ENCODE measurements around the gene IKZF3.
"Not testable (repeated sequence)": the region's sequence is repeated elsewhere in the genome, so short reads cannot be mapped to it uniquely, and the experiment has no call there.

The IKZF3 gene

DNA sequence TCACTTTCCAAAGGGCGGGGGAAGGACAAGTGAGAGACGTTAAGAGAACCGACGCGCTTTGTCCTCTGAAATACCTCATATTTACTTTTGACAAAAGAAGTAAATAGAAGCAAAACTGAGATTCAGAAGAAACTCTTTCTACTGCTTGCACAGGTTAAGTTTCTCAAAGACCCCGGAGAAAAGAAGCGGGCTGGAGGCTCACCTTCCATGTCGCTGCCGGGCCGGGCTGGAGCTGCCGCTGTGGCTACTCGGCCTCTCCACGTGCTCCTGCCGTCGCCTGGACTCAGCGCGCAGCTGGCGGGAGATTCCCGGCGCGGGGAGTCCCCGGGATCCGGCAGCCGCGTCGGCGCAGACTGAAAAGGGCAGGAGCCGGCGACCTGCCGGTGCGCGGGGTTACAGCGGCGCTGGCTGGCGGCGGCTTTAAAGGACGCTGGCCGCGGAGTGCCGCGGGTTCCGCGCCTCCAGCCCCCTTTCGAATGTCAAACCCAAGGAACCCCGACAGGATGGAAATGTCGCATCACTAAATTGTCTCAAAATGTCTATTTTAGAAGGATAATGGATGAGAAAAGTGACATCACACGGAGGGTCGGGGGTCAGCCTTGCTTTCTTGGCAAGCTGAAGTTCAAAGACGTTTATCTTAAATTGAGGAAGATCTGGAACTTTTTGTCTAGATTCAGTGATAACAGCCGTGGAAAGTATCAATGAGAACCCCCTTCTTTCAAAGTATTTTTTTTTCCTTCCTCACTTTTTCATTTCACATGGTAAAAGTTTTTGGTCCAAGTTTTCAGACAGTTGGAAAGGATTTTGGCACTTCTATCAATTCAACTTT lies at the start of gene IKZF3:
Gene IKZF3, minus strand, starts transcription at position 395 of the 829 bp plus-strand sequence. Its CDS starts 186 bp downstream, at position 209.
- DNase-seq: peak; percentile 93

DNA sequence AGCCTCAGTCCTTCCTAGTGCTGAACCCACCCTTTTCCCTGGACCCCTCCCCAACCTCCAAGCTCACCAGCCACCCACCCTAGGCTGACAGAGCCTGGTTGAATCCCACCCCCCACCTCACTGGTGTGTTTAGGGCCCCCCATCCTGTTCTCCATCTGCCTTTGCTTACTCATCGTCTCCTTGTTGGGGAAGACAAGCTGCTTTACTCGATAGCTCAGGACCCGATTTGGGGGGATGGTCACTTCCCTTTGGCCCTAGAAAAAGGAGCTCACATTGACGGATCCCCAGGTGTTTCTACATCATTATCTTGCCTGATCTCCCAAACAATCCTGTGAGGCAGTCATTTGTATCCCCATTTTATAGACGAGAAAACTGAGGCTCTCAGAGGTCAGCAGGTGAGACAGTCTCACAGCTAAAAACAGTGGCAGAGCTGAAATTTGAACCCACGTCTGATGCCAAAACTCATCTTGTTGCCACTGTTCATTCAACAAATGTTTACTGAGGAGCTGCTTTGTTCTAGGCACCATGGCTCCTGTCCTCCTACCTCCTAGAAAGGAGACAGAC lies 44.8 kb upstream of the IKZF3 start:
- no peak for DNase-seq

DNA sequence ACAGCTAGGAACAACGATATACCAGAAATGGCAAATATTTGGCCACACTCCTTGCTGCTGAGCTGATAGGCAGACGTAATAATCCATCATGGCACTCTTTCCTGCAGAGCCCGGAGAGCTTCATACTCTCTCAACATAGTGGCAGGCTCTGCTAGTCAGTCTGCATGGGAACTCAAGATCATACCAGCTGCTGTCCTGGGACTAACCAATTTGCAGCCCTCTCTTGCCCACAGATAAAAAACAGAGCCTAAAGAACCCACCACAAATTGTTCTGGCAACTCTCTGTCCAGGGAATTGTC lies 40.8 kb upstream of the IKZF3 start:
- no peak for DNase-seq

DNA sequence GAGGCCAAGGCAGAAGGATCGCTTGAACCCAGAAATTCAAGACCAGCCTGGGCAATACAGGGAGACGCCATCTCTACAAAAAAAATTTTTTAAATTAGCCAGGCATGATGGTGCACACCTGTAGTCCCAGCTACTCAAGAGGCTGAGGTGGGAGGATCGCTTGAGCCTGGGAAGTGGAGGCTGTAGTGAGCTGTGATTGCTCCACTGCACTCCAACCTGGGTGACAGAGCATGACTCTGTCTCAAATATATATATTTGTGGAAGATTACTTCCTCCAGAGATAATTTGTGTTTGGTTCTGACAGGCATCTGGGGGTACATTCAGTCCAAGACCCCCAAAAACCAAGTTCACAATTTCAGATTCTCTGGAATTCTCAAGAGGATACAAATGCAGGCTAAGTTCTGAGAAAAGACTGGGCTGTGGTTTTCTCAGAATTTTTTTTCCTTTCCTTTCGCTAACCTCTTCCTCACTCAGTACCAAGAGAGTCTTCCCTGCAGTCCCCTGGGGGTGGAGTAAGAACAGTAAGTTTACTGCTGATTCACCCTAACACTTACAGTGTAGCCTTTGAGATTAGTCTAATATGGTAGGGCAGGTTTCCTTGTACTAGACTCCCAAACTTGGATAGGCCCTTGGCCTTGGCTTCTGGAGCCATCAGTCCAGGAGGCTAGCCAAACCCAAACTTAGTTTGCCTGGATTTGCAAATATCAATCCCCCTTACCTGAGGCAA lies 39.2 kb upstream of the IKZF3 start:
- no peak for DNase-seq

DNA sequence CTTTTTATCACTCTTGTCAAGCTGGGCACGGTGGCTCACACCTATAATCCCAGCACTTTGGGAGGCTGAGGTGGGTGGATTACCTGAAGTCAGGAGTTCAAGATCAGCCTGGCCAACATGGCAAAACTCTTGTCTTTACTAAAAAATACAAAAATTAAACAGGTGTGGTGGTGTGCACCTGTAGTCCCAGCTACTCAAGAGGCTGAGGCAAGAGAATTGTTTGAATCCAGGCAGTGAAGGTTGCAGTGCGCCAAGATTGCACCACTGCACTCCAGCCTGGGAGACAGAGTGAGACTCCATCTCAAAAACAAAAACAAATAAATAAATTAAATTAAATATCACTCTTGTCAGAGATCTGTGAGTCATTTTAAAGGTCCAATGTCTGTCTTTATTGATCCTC lies 37.9 kb upstream of the IKZF3 start:
- not testable (repeated sequence) for DNase-seq

DNA sequence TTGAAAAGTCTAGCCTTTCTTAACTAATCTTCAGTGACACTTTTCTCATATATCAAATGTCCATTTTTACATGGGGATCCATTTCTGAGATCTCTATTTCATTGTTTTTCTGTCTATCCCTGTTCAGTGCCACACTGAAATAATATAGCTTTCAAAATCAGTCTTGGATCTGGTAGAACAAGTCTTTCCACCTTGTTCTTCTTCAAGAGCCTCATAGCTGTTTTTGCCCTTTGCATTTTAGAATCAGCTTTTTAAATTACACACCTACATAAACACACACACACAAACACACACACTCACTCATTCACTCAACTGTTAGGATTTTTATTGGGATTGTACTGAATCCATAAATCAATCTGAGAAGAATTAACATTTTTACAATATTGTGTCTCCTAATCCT lies 35.1 kb upstream of the IKZF3 start:
- DNase-seq: peak; percentile 47

DNA sequence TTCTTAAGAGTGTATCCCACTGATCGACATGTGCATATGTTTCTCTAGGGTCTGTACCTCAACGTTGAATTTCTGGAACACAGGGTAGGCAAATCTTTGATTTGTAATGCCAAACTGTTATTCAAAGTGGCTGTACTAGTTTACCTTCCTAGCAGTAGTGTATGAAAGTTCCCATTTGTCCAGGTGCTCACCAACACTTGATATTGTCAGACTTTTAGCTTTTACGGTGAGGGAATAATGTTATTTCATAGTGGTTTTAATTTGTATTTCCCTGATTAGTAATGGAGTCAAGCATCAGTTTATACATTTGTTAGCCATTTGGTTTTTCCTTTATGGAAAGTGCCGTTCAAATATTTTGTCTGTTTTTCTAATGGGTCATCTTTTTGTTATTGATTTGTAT lies 34.0 kb upstream of the IKZF3 start:
- DNase-seq: no peak

DNA sequence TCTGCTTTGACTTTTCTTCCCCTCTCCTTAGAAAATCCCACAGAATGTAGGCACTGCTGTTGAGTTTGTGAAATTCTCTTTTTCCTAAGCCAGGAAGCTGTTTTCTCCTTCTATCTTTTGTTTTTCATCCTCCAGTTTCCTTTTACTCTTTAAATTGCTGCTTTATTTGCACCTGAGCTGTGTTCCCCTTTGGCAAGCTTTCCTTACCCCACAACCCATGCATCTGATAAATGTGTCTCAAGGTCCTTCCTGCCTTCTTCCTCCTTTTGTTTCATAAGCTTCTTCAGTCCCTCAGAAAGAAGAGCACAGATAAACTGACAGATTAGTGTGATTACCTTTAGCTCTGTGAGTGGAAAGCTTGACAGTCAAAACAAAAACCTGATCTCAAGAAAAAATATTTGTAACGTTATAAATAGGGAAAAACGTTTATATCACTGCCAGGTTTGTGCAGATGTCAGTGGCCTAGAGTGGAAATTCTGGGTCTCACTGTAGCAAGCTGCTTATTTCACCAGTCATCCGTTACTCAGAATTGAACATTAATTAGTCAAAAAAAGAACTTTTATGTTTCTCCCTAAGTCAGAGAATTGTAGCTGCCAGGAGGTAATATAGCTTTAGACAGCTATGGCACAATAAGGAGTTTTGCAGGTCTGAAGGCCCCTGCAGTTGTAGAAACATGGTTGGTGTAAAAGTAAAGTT lies 30.7 kb upstream of the IKZF3 start:
- DNase-seq: no peak

DNA sequence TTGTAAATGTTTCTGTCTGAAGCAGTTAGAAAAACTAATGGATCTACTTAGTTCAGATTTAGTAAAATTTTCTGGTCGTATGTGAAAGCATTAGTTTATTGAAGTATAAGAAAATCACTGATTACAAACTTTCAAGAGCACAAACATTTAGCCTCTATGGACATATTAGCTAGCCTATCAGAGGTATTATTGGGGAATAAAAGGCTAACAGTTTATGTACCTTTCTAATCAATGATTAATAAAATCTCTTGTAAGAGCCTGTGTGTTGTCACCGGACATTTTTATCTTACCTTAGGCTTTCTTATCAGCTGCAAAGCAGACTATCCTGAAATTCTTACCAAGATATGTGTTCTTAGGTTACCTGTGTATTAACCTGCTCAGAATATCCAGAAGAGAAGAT lies 25.1 kb upstream of the IKZF3 start:
- DNase-seq: no peak

DNA sequence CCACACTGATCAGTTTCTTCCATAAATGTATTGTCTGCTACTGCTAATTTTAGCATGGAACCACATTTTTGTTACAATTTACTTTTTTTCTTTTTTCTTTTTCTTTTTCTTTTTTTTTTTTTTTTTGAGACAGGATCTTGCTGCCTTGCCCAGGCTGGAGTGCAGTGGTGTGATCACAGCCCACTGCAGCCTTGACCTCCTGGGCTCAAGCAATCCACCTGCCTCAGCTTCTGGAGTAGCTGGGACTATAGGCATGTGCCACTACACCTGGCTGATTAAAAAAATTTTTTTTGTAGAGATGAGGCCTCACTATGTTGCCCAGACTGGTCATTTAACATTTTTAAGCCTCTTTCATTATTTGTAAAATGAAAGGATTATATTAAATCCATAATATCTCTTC lies 23.0 kb upstream of the IKZF3 start:
- no peak for DNase-seq

DNA sequence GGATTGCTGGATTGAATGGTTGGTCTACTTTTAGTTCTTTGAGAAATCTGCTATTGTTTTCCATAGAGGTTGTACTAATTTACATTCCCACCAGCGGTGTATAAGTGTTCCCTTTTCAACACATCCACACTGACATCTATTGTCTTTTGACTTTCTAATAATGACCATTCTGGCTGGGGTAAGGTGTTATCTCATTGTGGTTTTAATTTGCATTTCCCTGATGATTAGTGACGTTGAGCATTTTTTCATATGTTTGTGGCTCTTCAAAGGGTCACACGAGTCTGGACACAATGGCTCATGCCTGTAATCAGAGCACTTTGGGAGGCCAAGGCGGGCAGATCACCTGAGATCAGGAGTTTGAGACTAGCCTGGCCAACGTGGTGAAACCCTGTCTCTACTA lies 22.0 kb upstream of the IKZF3 start:
- DNase-seq: not testable (repeated sequence)

DNA sequence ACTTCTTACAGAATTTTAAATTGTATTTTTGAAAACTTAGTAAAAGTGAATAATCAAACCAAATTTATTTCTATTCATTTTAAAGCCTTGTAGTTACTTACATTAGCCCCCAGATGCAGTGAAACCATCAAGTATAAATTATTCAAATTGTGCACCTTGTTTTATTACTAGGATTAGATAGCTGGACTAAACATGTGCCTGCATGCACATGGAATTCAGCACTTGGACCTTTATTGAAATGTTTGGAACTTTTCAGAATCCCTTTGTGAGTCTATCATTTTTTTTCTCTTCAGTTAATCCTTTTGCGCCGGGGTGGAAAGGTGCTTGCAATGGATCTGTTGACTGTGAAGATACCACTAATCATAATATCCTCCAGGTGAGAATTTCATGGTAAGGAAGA lies 8.6 kb upstream of the IKZF3 start:
- DNase-seq: no peak

DNA sequence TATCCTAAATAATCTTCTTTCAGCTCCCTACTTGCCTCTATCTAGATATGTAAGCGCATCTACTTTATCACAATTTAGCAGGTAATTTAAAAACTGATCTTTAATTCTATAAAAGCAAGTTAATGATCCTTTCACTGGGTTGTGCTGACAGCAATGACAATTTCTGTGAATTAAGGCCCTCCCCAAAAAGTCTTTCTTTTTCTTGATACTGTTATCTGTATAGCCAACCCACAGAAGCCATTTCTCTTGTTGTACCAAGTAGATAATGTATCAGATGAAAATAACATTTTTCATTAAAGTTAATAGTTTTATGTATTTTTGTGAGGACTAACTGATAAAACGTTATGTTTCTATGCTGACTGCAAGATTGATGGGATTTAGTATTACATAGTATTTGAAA lies 7.7 kb upstream of the IKZF3 start:
- no peak for DNase-seq

DNA sequence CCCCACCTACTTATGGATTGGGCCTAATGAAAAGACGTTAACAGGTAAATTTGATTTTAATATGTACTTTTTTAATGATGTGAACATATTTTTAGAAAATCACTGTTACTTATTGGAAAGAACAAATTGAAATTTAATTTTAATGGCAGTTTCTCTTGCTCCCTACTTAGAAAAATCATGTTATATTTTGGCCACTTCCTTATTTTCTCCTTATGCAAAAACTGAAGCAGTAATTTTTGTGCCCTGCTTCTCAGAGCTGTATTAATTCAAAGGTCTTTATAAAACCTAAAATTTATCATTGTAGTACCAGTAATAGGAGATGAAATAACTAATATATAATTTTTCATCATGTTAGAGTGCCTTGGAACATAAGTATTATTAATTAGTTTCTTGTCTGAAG lies 6.7 kb upstream of the IKZF3 start:
- no peak for DNase-seq

DNA sequence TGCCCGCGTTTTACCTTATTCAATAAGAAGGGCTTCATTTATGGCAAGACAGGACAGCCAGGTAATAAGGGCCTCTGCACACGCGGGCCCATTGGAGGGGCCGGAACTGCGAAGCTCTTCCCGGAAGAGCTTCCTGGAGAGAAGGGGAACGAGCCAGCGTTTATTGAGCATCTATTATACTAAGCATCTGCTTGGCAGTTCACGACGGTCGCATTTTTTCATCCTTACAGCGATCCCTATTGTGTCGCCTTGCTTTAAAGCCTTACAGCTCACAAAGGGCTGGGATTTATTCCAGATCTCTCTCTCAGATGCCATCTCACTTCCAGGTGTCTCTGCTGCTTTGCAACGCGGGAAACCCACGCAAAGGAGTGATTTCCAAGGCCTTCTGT lies 4.4 kb upstream of the IKZF3 start:
- no peak for DNase-seq

DNA sequence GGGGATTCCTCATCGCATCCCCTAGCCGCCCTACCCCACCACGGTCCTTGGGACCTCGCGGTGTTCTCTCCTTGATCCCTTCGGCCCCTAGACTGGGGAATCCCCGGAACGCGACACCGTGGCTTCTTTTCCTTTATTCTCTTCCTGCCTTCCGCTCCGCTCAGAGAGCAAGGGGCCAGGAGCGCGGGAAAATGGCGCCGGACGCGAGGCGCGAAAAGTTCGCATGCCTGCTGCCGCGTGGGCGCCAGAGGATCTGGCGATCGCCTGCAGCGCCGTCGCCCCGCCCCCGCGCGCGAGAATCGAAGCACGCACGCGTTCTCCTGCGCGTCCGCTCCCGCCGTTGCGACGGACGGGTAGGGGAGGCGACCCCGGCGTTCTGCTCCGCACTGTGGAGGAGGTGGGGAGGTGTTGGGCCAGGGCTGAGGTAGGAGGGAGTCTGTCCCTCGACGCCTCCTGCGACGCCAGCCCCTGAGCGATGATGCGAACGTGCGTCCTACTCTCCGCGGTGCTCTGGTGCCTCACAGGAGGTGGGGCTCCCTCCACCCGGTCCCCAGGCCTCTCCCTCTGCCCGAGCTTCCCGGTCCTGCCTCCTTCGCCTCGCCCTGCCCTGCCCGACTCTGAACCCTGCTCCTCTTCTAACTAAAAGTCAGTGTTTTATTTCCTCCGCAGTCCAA lies 3.9 kb upstream of the IKZF3 start, which contains the start of gene ZPBP2:
Gene ZPBP2, plus strand, starts transcription at position 323 of the 674 bp plus-strand sequence. Its CDS starts 153 bp downstream, at position 476.
- DNase-seq: no peak

DNA sequence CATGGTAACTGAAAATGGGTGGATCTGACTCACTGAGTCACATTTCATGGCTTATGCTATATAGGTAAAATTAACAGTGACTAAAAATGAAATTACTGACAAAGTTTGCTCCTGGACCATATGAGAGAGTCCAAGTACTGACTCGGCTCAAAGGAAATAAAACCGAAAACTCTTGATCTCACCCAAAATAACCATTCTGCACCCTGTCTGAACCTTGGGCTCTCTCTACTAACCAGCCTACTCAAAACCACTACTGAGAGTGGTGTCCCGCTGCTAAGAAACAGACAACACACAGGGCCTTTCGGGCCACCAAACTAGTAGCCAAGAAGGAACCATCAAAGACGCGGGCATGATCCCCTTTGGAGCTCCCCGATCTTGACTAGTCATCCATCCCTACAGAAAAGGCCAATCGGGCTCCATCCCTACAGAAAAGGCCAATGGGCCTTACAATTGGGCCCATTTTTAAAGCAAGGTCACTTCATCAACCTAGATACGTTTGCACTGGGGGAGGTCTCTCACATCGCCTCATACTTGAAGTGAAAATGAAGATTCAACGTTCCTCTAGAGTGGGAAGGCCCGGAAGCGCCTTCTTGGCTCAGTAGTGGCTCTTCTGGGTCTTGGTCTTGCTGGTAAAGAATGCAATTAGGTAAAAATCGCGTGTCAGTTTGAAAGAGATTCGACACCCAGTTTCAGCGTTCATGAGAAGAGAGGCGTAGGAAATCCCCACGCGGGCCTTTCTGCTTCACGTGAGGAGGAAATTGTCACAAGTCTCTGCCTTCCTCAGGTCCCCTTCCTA lies 3.2 kb upstream of the IKZF3 start:
- DNase-seq: no peak

DNA sequence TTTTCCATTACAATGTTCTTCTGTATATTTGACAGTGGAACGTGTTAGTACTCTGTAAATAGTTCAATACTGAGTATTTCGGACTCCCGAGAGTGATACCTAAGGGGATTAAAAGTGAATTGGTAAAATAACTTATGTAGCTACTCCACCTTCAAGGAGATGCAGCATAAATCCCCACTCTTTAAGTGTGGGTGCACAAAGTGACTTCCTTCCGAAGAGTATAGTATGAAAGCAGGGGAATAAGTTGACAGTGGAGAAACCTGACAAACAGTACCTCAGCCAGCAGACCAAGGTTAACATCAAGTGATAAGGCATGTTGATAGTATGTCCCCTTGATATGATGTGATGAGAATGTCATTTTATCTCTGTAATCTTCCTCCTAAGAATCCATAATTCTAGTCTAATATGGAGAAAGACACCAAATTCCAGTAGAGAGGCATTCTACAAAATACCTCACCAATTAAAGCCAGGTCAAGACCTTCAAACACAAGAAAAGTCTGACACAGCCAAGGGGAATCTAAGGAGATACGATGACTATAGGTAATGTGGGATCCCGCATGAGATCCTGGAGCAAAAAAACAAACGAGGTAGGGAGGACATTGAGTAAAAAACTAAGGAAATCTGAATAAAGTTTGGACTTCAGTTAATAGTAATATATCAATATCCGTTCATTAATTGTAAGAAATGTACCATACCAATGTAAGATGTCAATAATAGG lies 2.1 kb upstream of the IKZF3 start:
- no peak for DNase-seq

DNA sequence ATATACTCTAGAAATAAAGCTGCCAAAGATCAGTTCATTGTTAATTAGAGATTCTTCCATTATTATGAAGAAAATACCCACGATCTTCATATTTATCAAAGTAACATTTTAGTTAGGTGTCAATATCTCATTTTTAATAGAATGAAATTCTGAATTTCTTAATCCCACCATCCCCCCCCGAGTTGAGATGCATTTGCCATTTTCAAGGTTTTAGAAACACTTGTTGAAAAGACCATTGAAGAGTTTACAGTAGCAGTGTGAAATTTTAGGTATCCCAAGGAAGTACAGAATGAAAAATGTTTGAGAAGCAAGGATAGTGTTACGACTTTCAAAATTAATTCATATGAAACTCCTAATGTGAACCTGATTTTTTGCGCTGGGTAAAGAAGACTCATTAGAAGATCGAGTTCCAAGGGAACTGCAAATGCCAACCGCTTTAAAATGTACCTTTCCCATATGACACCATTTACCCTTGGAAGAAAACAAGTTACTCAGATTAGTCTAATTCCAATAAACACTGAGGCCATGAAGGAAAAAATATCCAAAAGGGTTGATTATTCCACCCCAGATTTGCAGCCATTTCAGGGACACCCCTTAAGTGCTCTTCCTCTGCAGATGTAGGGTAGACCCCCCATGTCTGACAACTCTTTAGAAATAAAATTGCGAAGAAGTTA lies 731 bp downstream of the IKZF3 start:
- DNase-seq: no peak

DNA sequence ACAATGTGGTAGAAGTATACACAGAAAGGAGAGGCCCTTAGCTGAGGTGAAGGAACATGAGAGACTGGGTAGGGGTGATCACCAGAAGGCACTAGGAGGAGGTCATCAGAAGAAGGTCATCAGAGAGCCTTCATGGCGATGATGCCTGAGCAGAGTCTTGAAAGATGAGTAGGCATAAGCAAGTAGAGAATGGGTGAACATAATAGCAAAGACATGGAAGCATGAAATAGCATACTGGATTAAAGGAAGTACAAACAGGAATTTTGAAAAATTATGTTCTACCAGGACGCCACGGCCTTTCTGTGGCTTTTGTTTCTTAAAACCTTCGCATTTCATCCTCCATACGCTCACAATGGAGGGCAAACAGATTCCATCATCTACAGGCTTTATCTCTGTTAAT lies 2.9 kb downstream of the IKZF3 start:
- DNase-seq: no peak
